ENCODE results near the gene LHX3.

LHX3 gene

DNA sequence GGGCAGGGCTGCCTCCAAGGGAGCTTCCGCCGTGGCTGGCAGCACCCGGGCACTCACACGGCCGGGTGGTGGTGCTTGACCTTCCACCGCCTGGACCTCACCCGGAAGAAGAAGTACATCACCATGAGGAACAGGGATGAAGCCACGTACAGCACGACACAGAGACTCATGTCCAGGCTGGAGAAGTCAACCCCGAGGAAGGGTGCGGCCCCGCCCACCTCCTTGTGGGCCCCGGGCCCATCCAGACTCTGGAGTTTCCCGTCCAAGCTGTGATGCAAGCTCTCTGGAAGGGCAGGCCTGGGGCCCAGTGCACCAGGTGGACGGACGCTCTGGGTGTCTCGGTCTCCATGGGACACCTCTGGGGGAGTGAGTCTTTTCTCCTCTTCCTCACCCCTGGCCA is 3.7 kb upstream of the LHX3 start:
- TF ChIP-seq, protein P1, sequence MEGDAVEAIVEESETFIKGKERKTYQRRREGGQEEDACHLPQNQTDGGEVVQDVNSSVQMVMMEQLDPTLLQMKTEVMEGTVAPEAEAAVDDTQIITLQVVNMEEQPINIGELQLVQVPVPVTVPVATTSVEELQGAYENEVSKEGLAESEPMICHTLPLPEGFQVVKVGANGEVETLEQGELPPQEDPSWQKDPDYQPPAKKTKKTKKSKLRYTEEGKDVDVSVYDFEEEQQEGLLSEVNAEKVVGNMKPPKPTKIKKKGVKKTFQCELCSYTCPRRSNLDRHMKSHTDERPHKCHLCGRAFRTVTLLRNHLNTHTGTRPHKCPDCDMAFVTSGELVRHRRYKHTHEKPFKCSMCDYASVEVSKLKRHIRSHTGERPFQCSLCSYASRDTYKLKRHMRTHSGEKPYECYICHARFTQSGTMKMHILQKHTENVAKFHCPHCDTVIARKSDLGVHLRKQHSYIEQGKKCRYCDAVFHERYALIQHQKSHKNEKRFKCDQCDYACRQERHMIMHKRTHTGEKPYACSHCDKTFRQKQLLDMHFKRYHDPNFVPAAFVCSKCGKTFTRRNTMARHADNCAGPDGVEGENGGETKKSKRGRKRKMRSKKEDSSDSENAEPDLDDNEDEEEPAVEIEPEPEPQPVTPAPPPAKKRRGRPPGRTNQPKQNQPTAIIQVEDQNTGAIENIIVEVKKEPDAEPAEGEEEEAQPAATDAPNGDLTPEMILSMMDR (IDR thresholded peaks at IDR 0.05; ENCODE audit: low read depth, low read length) = no peak
- no peak for DNase-seq (ENCODE audit: extremely low read depth, low read depth)

DNA sequence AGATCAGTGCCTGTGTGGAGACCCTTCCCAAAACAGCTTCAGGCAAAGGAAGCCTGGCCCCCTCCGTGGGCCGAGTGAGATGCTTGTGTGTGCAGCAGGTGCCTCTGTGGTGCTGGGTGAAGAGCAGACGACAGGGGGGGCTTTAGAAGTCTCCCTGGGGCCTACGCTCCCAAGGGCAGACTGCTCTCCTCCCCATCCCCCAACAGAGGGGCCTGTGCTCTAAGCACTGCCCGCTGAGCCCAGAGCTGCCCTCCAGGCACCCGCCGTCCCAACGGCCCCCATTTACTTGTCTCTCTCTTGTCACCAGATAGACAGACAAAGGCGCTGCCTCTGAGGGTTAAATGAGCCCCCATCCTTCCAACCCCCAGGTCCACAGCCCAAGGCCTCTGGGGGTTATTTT is 2.7 kb upstream of the LHX3 start:
- DNase-seq (ENCODE audit: extremely low read depth, low read depth) = no peak
- TF ChIP-seq, protein P1 (IDR thresholded peaks at IDR 0.05; ENCODE audit: low read depth, low read length) = no peak

DNA sequence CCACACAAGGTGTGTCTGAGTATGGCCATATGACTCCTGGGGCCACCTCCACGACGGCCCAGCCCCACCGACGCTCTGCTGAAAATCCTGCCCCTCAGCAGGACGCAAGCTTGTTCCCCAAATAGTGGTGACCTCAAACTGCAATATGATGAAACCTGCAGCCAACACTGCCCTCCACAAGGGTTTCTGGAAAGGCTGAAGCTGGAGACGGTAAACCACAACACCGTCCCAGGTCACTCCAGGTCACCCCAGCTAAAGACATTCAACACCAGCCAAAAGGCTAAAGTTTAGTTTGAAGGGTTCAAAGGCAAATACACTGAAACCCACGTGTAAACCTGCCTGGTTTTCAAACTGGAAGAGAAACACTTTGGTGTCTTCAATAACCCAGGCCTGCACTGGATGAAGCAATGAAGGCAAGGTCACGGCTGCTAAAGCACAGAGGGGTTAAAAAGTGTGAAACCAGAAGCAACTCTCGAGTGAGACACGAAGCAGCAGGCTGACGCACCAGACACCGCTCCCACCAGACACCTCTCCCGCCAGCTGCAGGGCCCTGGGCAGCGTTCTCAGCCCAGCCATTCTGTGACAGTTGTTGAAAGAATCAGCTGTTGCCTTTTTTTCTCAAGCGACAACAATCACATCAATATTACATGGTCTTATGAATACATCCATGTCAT is 1.8 kb upstream of the LHX3 start:
- TF ChIP-seq, protein P1 (IDR thresholded peaks at IDR 0.05; ENCODE audit: low read depth, low read length) = no peak
- DNase-seq (ENCODE audit: extremely low read depth, low read depth) = no peak

DNA sequence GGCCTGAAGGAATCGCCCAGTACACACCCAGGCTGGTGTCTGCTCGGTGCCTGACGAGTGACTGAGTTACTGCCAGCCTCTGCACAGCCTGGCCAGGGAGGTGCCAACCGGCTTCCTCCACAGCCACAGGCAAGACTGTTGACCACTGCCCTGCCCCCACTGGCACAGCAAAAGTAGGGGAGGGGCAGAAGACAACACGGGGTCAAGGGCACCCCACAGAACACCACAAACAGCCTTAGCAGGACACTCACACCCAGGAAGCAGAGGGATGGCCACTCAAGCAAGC is 722 bp upstream of the LHX3 start:
- TF ChIP-seq, protein P1 (IDR thresholded peaks at IDR 0.05; ENCODE audit: low read depth, low read length) = no peak
- DNase-seq (ENCODE audit: extremely low read depth, low read depth) = no peak

DNA sequence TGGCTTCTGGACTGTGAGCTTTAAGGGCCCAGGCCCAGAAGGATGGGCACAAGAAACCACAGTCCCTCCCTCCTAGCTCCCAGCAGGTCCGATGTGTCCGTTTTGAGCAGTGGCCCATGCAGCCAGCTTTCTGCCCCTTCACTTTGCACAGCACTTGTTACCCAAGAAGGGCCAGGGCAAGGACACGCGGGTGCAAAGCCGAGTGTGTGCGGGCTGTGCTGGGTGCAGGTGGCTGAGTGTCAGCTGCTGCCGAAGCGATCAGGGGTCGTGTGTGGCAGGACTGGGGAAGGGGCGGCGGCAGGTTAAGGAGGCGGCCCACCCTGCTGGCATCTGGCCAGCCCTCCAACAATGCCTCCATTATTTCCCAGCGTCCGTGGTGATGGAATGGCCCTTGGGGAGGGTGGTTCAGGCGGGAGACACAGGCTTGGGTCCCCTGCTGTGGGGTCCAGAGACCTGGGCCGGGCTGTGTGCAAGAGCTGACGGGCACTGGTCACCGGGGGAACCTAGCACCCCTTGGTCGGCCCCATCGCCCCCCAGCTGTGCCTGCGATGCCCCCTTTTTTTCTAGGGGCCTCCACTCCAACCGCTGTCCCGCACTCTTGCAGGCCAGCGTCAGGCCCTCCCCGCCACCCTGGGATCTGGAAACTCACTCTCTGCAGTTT is 653 bp downstream of the LHX3 start:
- DNase-seq (ENCODE audit: extremely low read depth, low read depth) = no peak
- TF ChIP-seq, protein P1 (IDR thresholded peaks at IDR 0.05; ENCODE audit: low read depth, low read length) = no peak

DNA sequence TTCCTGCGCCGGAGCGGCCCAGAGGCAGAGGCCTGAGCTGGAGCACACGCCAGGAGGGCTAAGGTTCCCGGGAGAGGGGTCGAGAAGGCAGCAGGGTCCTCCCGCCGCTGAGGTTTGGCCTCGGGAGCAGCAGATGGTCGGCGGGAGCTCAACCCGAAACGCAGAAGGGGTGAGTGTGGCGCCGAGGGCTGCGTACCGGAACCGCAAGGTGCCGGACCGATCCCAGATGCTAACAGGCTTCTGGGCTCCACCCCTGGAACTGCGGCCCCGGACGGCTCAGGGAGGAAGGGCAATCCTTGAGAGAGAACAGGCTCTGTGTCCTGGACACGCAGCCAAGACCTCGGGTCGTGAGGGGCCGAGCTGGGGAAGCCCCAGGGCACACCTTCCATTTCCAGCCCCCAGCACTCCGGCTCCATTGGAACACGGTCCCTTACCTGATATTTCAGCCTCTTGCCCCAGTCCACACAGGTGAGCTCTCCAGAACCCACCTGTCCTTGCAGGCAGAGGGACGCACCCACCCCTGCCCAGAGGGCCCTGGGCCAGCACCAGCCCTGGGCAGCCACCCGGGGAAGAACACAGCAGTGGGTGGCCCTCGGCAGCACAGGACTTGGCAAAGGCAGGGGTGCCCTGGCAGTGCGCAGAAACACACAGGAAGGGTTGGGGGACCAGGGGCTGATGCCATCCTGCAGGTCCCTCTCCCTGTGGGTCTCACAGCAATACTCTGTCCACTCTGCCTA is 1.4 kb downstream of the LHX3 start:
- TF ChIP-seq, protein P1 (IDR thresholded peaks at IDR 0.05; ENCODE audit: low read depth, low read length) = no peak
- DNase-seq (ENCODE audit: extremely low read depth, low read depth) = no peak
